CD4-positive, alpha-beta T cell (primary cell): Measurements from ENCODE around the gene ABCA2. TPM values are rescaled to one million over a fixed set of nuclear protein-coding genes. Genes with fewer than 3 reads are reported as not detected.

Experiments
- ATAC-seq: fragments of 200-7000 bp; cut with Tn5 transposase; one replicate; pipeline ENCODE4 v1.10.0; 2022; ENCODE audit warnings: mild to moderate bottlenecking; ENCODE audit not compliant: poor library complexity
- CTCF ChIA-PET: fragments of 350-600 bp; sonication (Branson Sonifier 250); formaldehyde crosslinking; loops from one replicate; lab custom pipeline; 2021; ENCODE audit warnings: antibody characterized with exemption, inconsistent platforms; lab: Charles Lee
- POLR2A ChIA-PET: fragments of 350-600 bp; sonication (Branson Sonifier 250); formaldehyde crosslinking; loops from one replicate; lab custom pipeline; 2021; ENCODE audit warnings: antibody characterized with exemption, inconsistent platforms; lab: Charles Lee
- DNase-seq, 14 experiments: peaks; one replicate each; pipeline ENCODE4 v3.0.0-alpha.2; 2013 to 2020; ENCODE audit warnings: mixed read lengths in 2 of 14
- H3K27ac ChIP-seq, 2 donors: one replicate each; pipeline versions ENCODE4 v1.5.1 to v1.7.0; 2013; ENCODE audit warnings: low read length in 2 of 2, low read depth in 1 of 2, mild to moderate bottlenecking in 1 of 2
- H3K27me3 ChIP-seq, 2 experiments: 1 replicate in 1 of 2; 2 replicates in 1 of 2; pipeline versions ENCODE4 v1.6.1 to v1.7.0; 2013; ENCODE audit warnings: low read length in 2 of 2, control low read depth in 1 of 2, mild to moderate bottlenecking in 1 of 2, moderate library complexity in 1 of 2; ENCODE audit not compliant: insufficient read depth in 2 of 2, control insufficient read depth in 1 of 2
- H3K36me3 ChIP-seq: one replicate; pipeline ENCODE4 v1.6.1; 2013; ENCODE audit warnings: low read length, control low read depth; ENCODE audit not compliant: insufficient read depth
- H3K4me1 ChIP-seq: one replicate; pipeline ENCODE4 v1.6.1; 2013; ENCODE audit warnings: low read length, control low read depth; ENCODE audit not compliant: insufficient read depth
- H3K4me3 ChIP-seq: one replicate; pipeline ENCODE4 v1.5.1; 2013; ENCODE audit warnings: mild to moderate bottlenecking, low read length, moderate library complexity
- H3K9me3 ChIP-seq, 2 experiments: 1 replicate in 1 of 2; 2 replicates in 1 of 2; pipeline versions ENCODE4 v1.6.1 to v1.7.0; 2013; ENCODE audit warnings: low read length in 2 of 2, mild to moderate bottlenecking in 2 of 2, control low read depth in 1 of 2, moderate library complexity in 1 of 2; ENCODE audit not compliant: control insufficient read depth in 1 of 2, insufficient read depth in 1 of 2
- H3K27ac Mint-ChIP-seq: one replicate; pipeline ENCODE4 v1.8.0; 2020; ENCODE audit warnings: mixed read lengths
- H3K27me3 Mint-ChIP-seq: one replicate; pipeline ENCODE4 v1.8.0; 2021; ENCODE audit warnings: mixed read lengths
- H3K36me3 Mint-ChIP-seq: one replicate; pipeline ENCODE4 v1.8.0; 2021; ENCODE audit warnings: low read depth, mixed read lengths
- H3K4me1 Mint-ChIP-seq: one replicate; pipeline ENCODE4 v1.8.0; 2021; ENCODE audit warnings: low read depth, mixed read lengths
- H3K4me3 Mint-ChIP-seq: one replicate; pipeline ENCODE4 v1.8.0; 2020; ENCODE audit warnings: mild to moderate bottlenecking, mixed read lengths
- H3K9me3 Mint-ChIP-seq: one replicate; pipeline ENCODE4 v1.8.0; 2020; ENCODE audit warnings: mixed read lengths
- CTCF ChIP-seq: fragments of 200-600 bp; IDR thresholded peaks from one replicate; pipeline ENCODE4 v1.8.0; 2022; ENCODE audit warnings: antibody characterized with exemption, mild to moderate bottlenecking
- intact Hi-C, 2 experiments: fragments of 100-400 bp; cut with DNase I in 1 of 2; cut with micrococcal nuclease in 1 of 2; formaldehyde crosslinking; loops; one replicate each; pipeline versions ENCODE4 v1.15.1 to v1.9.0; 2023 to 2025; cut with DNase I, micrococcal nuclease
- total RNA-seq, 174 experiments: library from RNA in 2 of 174; stranded (reverse) in 2 of 174; gene quantifications; one replicate each; pipeline ENCODE4 v1.2.3 and lab custom pipeline; 2021 to 2026

Gene ABCA2
- total RNA-seq, 2 experiments from 2014 or later: 80.1 to 86.8 TPM

GRCh38 chr9:137008312-137008711 is 19.7 kb downstream of the ABCA2 start:
- DNase-seq: no peak
- Mint-ChIP-seq H3K9me3 (no peaks in the 10 kb centered on the region), H3K36me3 (peaks cover 5% of the 10 kb centered on the region), H3K27ac (no peak overlapping the region), H3K4me1 (no peaks in the 10 kb centered on the region), H3K27me3 (no peaks in the 10 kb centered on the region), H3K4me3 (no peak overlapping the region)
- ATAC-seq: no peak
- CTCF ChIA-PET: no interaction called here
- intact Hi-C loops: no loop called here
- Histone ChIP-seq H3K4me1 (no peaks in the 10 kb centered on the region), H3K27me3 (no peaks in the 10 kb centered on the region), H3K4me3 (no peak overlapping the region), H3K36me3 (peaks cover 27% of the 10 kb centered on the region), H3K9me3 (no peaks in the 10 kb centered on the region), H3K27ac (no peak overlapping the region)
- no peak for TF ChIP-seq CTCF
- POLR2A ChIA-PET: no interaction called here

- Histone ChIP-seq H3K9me3 (no peaks in the 10 kb centered on the region), H3K27me3 (no peaks in the 10 kb centered on the region), H3K36me3 (peaks cover 24% of the 10 kb centered on the region), H3K4me3 (no peak overlapping the region), H3K4me1 (no peaks in the 10 kb centered on the region), H3K27ac (no peak overlapping the region)
- Mint-ChIP-seq H3K36me3 (peaks cover 5% of the 10 kb centered on the region), H3K27me3 (no peaks in the 10 kb centered on the region), H3K27ac (no peak overlapping the region), H3K4me3 (no peak overlapping the region), H3K9me3 (no peaks in the 10 kb centered on the region), H3K4me1 (no peaks in the 10 kb centered on the region)
- intact Hi-C loops: no loop called here
- ChIA-PET POLR2A (interaction anchor here (1.1 kb wide), 1 partner anchor 27 kb away, joined by 3 read pairs; no protein-coding TSS in a partner anchor), CTCF (no interaction called here)
- ATAC-seq: no peak
- no peak for DNase-seq
- no peak for TF ChIP-seq CTCF
Observed at GRCh38 chr9:137007816-137008270, 20.2 kb downstream of the ABCA2 start.

GRCh38 chr9:137007108-137007815 is 20.8 kb downstream of the ABCA2 start:
- H3K4me1 ChIP-seq: no peaks in the 10 kb centered on the region
- H3K27ac ChIP-seq: no peak overlapping the region
- Mint-ChIP-seq H3K36me3 (peaks cover 5% of the 10 kb centered on the region), H3K4me1 (no peaks in the 10 kb centered on the region), H3K27ac (no peak overlapping the region), H3K9me3 (no peaks in the 10 kb centered on the region), H3K4me3 (no peak overlapping the region), H3K27me3 (no peaks in the 10 kb centered on the region)
- no peak for TF ChIP-seq CTCF
- CTCF ChIA-PET: no interaction called here
- DNase-seq (no peak), ATAC-seq (no peak)
- no peaks in the 10 kb centered on the region for H3K27me3 ChIP-seq
- H3K36me3 ChIP-seq: peaks cover 19% of the 10 kb centered on the region
- POLR2A ChIA-PET: interaction anchor here (1.1 kb wide), 1 partner anchor 28 kb away, joined by 3 read pairs; no protein-coding TSS in a partner anchor
- intact Hi-C loops: no loop called here
- H3K9me3 ChIP-seq: no peaks in the 10 kb centered on the region
- H3K4me3 ChIP-seq: no peak overlapping the region
